Heart left ventricle (tissue), 16 donors: Measurements from ENCODE around the gene LIMS2. TPM values are rescaled to one million over a fixed set of nuclear protein-coding genes. Genes with fewer than 3 reads are reported as not detected.
A peak's percentile ranks its signal among the peaks of the same experiment; 100 is the strongest.

Source experiments
- ATAC-seq, 4 donors: fragments of 200-7000 bp; cut with Tn5 transposase; one replicate each; pipeline ENCODE4 v1.9.1; 2020 to 2022; ENCODE audit warnings: moderate library complexity in 4 of 4, mild to moderate bottlenecking in 3 of 4, moderate number of reproducible peaks in 1 of 4
- DNase-seq, 5 donors: peaks; one replicate each; pipeline ENCODE4 v3.0.0-alpha.2; 2020
- H3K27ac ChIP-seq, 12 donors: fragments of 200-600 bp; sonication (generic) in 4 of 12; one replicate each; pipeline versions ENCODE4 v1.5.0 to v1.8.0; 2016 to 2022; ENCODE audit warnings: mild to moderate bottlenecking in 2 of 12
- H3K27me3 ChIP-seq, 9 donors: fragments of 200-600 bp; sonication (generic) in 2 of 9; one replicate each; pipeline versions ENCODE4 v1.5.1 to v1.8.0; 2016 to 2022; ENCODE audit warnings: mild to moderate bottlenecking in 3 of 9
- H3K36me3 ChIP-seq, 9 donors: fragments of 200-600 bp; sonication (generic) in 2 of 9; one replicate each; pipeline versions ENCODE4 v1.5.0 to v1.8.0; 2018 to 2022; ENCODE audit warnings: mild to moderate bottlenecking in 2 of 9
- H3K4me1 ChIP-seq, 12 donors: fragments of 200-600 bp; sonication (generic) in 4 of 12; one replicate each; pipeline versions ENCODE4 v1.5.0 to v1.8.0; 2016 to 2022; ENCODE audit warnings: mild to moderate bottlenecking in 3 of 12
- H3K4me3 ChIP-seq, 12 donors: fragments of 200-600 bp; sonication (generic) in 4 of 12; one replicate each; pipeline versions ENCODE4 v1.5.0 to v1.8.0; 2017 to 2022; ENCODE audit warnings: mild to moderate bottlenecking in 9 of 12, moderate library complexity in 4 of 12
- H3K9me3 ChIP-seq, 12 donors: fragments of 200-600 bp; sonication (generic) in 4 of 12; one replicate each; pipeline versions ENCODE4 v1.5.0 to v1.8.0; 2016 to 2022; ENCODE audit warnings: mild to moderate bottlenecking in 1 of 12
- CTCF ChIP-seq, 12 donors: fragments of 200-600 bp; sonication (generic) in 4 of 12; IDR thresholded peaks; one replicate each; pipeline versions ENCODE4 v1.5.0 to v1.8.0; 2018 to 2022; ENCODE audit warnings: antibody characterized with exemption in 12 of 12, mild to moderate bottlenecking in 5 of 12
- POLR2A ChIP-seq, 2 donors: fragments of 450-650 bp; IDR thresholded peaks; one replicate each; pipeline ENCODE4 v1.6.1; 2017; ENCODE audit warnings: antibody characterized with exemption in 2 of 2, mild to moderate bottlenecking in 2 of 2, moderate library complexity in 2 of 2
- WGBS, 4 donors: extraction: QIAGEN DNeasy Blood & Tissue Kit in 2 of 4; methylation state at CpG; one replicate each; pipeline versions ENCODE4 v1.1.5 to v1.1.7; 2013 to 2018; 5-methylcytosine and 5-hydroxymethylcytosine counted together
- intact Hi-C, 10 donors: fragments of 100-400 bp; cut with DNase I; formaldehyde crosslinking; loops; one replicate each; pipeline versions ENCODE4 v1.11.1 to v1.14.2; 2022
- polyA plus RNA-seq, 2 donors: library from polyadenylated mRNA; stranded (reverse); fragments of 200-250 nt; gene quantifications; one replicate each; pipeline ENCODE4 v1.2.3, GENCODE V29; 2013
- total RNA-seq, 9 donors: library from RNA; depleted of rRNA in 2 of 9; stranded (reverse); fragments of >200 nt in 2 of 9; fragmentation: NEBNext Ultra II Directional in 3 of 9; extraction: Animal tissue kit (Norgen Biotek cat#: 25700) in 3 of 9; gene quantifications; one replicate each; pipeline versions ENCODE4 v1.1.0 to v1.2.4, GENCODE V29; 2016 to 2023
- donor health status: ischemic (EF 13 %, LVEDD 7.1; RV severe dilation, severe dysfunction).
- donor health status: healthy with polysubstance abuse.
- donor health status: DM: no; HTN: yes; CAD: no.
- donor health status: DM: no; HTN: no; CAD: no.
- donor health status: ischemic (EF 25% LVEDD 6.9; RV normal size, moderate dysfunction).
- donor health status: ischemic (EF 25% LVEDD 5.7; RV mildly dilated, moderate dysfunction).
- donor health status: healthy.
- donor health status: DM: yes; HTN: yes; CAD: no.
- donor health status: ischemic (EF 35%, LVEDD 5.7; RV mildly dilated, moderate dysfunction).
- donor health status: nonischemic (EF 11% LVEDD 7.7; RV severe dilation, severe dysfunction).
- donor health status: DM: yes; HTN: yes; CAD: no.
- donor health status: PGD.
- donor health status: ischemic (EF 29% LVEDD 5.4; RV normal size, mild dysfunction).
- donor health status: nonischemic (EF 23%, LVEDD 6.1; RV moderate dilation, normal function).

Gene LIMS2
- total and polyA plus RNA-seq, 11 donors, result 97.1 to 293 (median 158) TPM

- Histone ChIP-seq H3K36me3 (peaks cover 0 to 22% (median 12%) of the 10 kb centered on the region in 9 donors), H3K9me3 (no peaks in the 10 kb centered on the region), H3K4me1 (peaks cover 27 to 90% (median 72%) of the 10 kb centered on the region in 12 donors), H3K27ac (peak overlapping the region in 10 of 12 donors; percentile 7 to 96 (median 90)), H3K4me3 (no peak overlapping the region), H3K27me3 (no peaks in the 10 kb centered on the region)
- ATAC-seq (no peak), DNase-seq (peak in 1 of 5 donors; percentile 36)
- TF ChIP-seq POLR2A (IDR thresholded peaks at IDR 0.05) (no peak), CTCF (IDR thresholded peaks at IDR 0.05) (no peak)
- intact Hi-C loops, result loop anchor here in 3 of 10 donors (5.0 kb wide), 2 partner anchors 37 to 108 kb away; partner anchors contain the start of gene IWS1 (in 1 of the 3)
- 92 to 100% (median 93%) methylated on average over 3 to 19 of the region's 19 CpGs for WGBS, 4 donors
Measured at GRCh38 chr2:127635380-127636237, 39.7 kb downstream of the LIMS2 start.

- intact Hi-C loops, result loop anchor here in 5 of 10 donors (5.0 kb wide), 4 partner anchors 37 to 108 kb away; partner anchors contain the start of genes IWS1 (in 1 of the 5) and LIMS2 (in 1 of the 5)
- Histone ChIP-seq H3K4me3 (no peak overlapping the region), H3K27me3 (no peaks in the 10 kb centered on the region), H3K36me3 (peaks cover 0 to 15% (median 7%) of the 10 kb centered on the region in 9 donors), H3K27ac (peak overlapping the region in 10 of 12 donors; percentile 66 to 92 (median 78)), H3K9me3 (no peaks in the 10 kb centered on the region), H3K4me1 (peaks cover 31 to 90% (median 71%) of the 10 kb centered on the region in 12 donors)
- ATAC-seq (no peak), DNase-seq (peak in 1 of 5 donors; percentile 30)
- WGBS, 4 donors, result 85 to 88% (median 88%) methylated on average over 16 to 17 of the region's 17 CpGs
- TF ChIP-seq CTCF (IDR thresholded peaks at IDR 0.05), result no peak
- TF ChIP-seq POLR2A (IDR thresholded peaks at IDR 0.05), result no peak
Measured at GRCh38 chr2:127634626-127635379, 40.5 kb downstream of the LIMS2 start.

GRCh38 chr2:127634066-127634617, 41.2 kb downstream of the LIMS2 start:
- peak overlapping the region in 11 of 12 donors; percentile 49 to 92 (median 77) for H3K27ac ChIP-seq

More at GRCh38 chr2:127634066-127634617, 41.2 kb downstream of the LIMS2 start:
- H3K9me3 ChIP-seq, result no peaks in the 10 kb centered on the region
- no peak overlapping the region for H3K4me3 ChIP-seq
- peaks cover 0 to 11% (median 7%) of the 10 kb centered on the region in 9 donors for H3K36me3 ChIP-seq
- 40 to 56% (median 44%) methylated on average over 6 to 16 of the region's 16 CpGs for WGBS, 4 donors
- DNase-seq (peak; percentile 41 to 68 (median 55)), ATAC-seq (peak in 2 of 4 donors; percentile 0 to 1)
- TF ChIP-seq CTCF (IDR thresholded peaks at IDR 0.05) (no peak), POLR2A (IDR thresholded peaks at IDR 0.05) (no peak)
- no peaks in the 10 kb centered on the region for H3K27me3 ChIP-seq
- H3K4me1 ChIP-seq, result peaks cover 31 to 94% (median 75%) of the 10 kb centered on the region in 12 donors
- intact Hi-C loops, result loop anchor here in 2 of 10 donors (5.0 kb wide), 2 partner anchors 43 to 48 kb away; partner anchors contain the start of gene LIMS2 (in 1 of the 2)
